NCI-H146 (cell line): ENCODE results near the gene CCNE1.

Experiments used
- DNase-seq: peaks from one replicate; lab custom pipeline; 2025; lab: John Stamatoyannopoulos, UW

CCNE1 gene

GRCh38 chr19:29844891-29845573 is 33.2 kb downstream of the CCNE1 start:
- peak; percentile 97 for DNase-seq

DNA sequence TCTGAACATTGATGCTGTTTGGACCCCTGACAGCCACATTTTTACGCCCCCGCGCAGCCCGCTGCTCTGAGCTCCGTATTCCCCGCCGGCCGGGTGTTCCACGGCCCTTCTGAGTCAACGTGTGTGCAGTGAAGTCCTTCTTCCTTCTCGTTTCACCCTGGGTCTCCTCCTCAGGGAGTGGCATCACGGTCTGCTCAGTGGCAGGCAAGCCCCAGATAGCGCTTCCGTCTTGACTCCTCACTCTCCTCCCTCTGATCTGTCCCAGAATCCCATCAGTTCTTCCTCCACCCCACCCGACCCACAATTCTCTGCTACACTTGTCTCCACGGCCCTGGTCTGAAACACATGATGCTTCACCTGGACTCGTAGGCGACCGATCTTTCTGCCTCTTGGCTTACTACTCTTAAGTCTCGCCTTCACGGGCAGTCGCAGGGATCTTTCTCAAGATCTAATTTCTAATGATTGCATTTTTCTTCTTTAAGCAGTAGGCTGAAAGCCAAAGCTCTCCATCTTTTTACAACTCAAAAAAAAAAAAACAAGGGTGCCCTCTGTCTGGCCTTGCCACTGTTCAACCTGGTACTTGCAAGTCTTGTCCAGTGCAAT is 33.9 kb downstream of the CCNE1 start:
- peak; percentile 67 for DNase-seq

DNA sequence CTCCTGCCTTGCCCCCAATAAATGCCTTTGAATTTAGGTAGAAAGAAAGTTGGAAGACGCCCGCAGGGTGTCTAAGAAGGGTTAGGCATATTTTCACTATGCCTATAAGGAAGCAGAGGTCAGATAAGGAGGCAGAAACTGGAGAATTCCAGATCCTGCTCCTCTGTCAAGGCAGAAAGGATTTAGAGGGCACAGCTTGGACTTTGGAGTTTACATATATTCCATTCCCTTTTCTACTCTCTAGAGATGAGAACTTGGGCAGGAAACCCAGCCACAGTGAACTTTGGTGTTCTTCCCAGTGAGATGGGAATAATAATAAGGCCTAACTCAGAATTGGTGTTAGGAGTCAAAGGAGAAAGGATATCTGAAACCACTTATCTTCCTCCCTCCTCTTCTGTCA is 37.4 kb downstream of the CCNE1 start:
- no peak for DNase-seq

DNA sequence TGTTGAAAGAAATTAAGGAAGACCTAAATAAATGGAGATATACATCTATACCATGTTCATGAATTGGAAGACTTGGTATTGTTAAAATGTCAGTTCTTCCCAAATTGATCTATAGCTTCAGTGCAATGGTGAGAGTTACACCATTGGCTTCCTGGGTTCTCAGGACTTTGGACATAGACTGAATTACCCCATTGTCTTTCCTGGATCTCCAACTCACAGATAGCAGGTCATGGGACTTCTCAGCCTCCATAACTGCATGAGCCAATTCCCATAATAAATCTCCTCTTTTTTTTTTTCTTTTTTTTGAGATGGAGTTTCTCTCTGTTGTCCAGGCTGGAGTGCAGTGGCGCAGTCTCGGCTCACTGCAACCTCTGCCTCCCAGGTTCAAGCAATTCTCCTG is 38.7 kb downstream of the CCNE1 start:
- no peak for DNase-seq

DNA sequence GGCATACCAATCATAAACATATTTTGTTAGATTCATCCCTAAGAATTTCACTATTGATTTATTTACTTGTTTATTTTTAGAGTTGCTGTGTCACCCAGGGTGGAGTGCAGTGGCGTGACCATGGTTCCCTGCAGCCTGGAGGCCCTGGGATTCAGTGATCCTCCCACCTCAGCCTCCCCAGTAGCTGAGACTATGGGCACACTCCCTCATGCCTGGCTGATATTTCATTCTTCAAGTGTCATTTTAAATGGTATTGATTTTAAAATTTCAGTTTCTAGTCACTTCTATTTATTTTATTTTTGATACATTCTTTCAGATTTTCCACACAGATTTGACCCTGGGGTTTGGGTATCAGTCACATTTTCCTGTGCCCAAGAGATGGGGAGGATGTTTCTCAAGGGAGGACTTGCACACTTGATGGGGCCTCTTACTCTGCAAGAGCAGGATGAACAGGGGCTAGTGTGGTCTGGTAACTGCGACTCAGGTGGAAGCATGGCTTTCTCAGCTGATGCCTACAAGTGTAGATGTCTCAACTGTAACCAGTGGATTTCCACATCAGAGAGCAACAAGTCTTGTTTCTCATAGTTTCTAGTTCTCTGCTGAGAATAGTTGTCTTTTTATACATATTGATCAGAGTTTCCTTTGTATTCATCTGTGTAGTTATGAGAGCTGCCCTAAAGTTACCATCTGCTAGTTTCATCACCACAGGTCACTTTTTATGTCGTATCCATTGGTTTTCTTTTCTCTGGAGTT is 40.2 kb downstream of the CCNE1 start:
- no peak for DNase-seq

DNA sequence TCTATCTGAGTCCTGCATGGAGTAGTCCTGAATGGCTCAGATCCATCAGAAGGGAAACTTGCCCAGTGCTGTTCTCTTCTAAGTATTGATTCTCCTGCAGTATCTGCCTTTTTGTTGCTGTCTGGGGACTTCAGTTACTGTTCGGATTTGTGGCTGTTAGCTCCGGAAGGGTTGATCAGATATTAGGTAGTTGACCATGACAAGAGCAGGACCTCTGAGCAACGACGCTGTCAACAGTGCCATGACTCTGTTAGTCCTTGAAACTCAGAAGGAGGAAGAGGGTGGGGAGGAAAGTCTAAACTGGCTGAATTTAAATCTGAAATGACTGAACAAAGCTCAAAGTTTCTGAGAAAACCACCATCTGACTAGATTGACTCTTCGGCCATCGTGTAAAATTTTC is 42.2 kb downstream of the CCNE1 start:
- no peak for DNase-seq

GRCh38 chr19:29855087-29855486 is 43.3 kb downstream of the CCNE1 start:
- DNase-seq: no peak

GRCh38 chr19:29855741-29856500 is 44.1 kb downstream of the CCNE1 start:
- no peak for DNase-seq

DNA sequence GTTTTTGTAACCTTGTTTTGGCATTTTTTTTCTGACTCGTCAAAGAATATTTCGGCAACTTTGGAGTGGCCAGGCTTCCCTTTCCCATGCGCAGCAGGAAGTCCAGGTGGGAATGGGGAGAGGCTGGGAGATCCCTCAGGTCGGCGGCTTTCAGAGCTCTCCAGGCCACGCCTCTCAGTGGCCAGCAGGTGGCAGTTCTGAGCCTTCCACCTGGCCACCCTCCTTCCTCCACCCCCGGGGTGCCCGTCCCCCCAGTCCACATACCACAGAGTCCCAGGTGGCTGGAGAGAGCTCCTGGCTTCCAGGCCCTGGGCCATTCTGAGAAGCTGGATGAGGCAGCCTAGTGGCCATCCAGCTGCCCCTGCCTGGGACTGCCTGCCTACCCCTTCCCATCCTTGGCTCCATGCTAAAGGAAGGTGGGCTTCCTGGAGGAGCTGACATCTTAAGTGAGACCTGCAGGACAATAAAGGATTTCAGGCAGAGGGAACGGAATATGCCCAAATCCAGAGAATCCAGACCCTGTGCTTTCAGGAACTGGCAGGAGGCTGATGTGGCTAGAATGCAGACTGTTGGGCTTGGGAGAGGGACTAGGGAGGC is 46.3 kb downstream of the CCNE1 start:
- peak; percentile 46 for DNase-seq

DNA sequence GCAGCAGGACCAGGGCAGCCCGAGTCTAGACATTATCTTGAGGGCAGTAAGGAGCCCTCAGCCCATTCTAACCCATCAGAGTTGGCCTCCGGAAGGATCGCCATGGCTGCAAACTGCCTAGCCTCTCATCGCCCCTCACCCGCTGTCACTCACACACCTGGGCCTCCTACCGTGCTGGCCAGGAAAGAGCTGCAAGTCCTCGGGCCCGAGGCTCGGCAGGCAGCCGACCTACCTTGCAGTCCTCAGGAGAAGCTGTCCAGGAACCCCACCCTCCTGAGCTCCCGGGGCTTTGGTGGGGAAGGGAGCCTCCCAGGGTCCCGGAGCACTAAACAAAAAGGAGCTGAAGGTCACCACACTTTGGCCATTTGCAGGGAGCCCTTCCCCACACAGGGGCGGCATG is 46.8 kb downstream of the CCNE1 start:
- no peak for DNase-seq

- DNase-seq: no peak
These were observed 48.7 kb downstream of the CCNE1 start for GRCh38 chr19:29860492-29860891.

DNA sequence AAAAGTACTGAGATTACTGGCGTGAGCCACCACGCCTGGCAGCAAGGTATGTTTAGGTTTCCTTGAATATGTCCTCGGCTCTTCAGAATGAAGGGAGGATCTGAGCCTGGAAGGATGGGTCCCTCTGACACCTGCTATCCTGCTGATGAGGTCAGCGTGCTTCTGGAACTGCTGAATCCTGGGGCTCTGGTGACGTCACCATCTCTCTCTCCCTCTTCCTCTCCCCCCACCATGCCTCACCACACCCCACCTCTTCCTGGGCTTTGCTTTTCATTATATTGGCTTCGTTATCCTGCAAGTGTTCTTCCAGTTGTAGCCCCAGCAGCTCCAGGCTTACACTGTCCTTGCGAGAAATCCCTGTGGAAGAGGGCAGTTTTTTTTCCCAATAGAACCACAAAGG is 49.8 kb downstream of the CCNE1 start:
- no peak for DNase-seq

DNA sequence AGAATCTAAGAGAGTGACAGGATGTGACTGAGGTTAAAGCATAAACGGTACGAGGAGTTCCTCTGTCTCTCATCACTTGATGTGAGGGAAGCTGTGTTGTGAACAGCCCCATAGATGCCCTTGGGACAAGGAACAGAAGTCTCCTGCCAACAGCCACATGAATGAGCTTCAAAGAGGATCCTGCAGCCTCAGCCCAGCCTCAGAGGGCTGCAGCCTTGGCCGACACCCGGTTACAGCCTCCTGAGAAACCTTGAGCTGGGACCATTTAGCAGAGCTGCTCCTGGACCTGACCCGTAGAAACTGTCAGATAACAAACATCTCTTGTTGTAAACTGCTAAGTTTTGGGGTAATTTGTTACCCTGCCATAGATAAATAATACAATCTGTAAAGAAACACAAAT is 54.2 kb downstream of the CCNE1 start:
- no peak for DNase-seq

GRCh38 chr19:29867984-29868383 is 56.2 kb downstream of the CCNE1 start:
- no peak for DNase-seq

DNA sequence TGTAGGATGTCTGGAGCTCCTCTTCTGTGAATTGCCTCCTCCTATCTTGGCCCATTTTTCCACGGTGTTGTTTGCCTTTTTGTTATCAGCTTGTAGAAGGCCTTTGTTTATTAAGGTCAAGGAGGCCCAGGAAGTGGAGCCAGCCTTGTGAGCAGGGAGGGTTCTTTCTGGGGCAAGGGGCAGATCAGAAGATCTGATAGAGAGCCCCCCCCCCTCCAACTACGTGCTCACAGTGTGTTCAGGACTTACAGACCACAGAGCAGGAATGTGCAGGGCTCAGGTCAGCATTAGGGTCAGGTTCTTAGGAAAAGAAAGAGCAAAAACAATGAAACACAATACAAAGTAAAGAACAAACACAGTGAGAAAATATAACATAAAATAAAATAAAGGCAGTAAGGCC is 59.4 kb downstream of the CCNE1 start:
- DNase-seq: no peak

- peak; percentile 9 for DNase-seq
These were observed 60.5 kb downstream of the CCNE1 start for GRCh38 chr19:29872224-29872731.

- DNase-seq: peak; percentile 41
These were observed 61.4 kb downstream of the CCNE1 start for GRCh38 chr19:29873024-29873800.
